ENCODE data around the gene POLN.

POLN gene

GRCh38 chr4:2127609-2128332 is 114.2 kb downstream of the POLN start:
- no peak for DNase-seq
- TF ChIP-seq, protein P1, sequence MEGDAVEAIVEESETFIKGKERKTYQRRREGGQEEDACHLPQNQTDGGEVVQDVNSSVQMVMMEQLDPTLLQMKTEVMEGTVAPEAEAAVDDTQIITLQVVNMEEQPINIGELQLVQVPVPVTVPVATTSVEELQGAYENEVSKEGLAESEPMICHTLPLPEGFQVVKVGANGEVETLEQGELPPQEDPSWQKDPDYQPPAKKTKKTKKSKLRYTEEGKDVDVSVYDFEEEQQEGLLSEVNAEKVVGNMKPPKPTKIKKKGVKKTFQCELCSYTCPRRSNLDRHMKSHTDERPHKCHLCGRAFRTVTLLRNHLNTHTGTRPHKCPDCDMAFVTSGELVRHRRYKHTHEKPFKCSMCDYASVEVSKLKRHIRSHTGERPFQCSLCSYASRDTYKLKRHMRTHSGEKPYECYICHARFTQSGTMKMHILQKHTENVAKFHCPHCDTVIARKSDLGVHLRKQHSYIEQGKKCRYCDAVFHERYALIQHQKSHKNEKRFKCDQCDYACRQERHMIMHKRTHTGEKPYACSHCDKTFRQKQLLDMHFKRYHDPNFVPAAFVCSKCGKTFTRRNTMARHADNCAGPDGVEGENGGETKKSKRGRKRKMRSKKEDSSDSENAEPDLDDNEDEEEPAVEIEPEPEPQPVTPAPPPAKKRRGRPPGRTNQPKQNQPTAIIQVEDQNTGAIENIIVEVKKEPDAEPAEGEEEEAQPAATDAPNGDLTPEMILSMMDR (IDR thresholded peaks at IDR 0.05; ENCODE audit: low read depth, low read length, missing control alignments), result no peak
- Histone ChIP-seq H3K4me3 (ENCODE audit: low read depth, low read length) (no peak overlapping the region), H3K27me3 (replicated peaks) (no peaks in the 10 kb centered on the region), H3K36me3 (replicated peaks) (no peaks in the 10 kb centered on the region), H3K27ac (no peak overlapping the region)
- in situ Hi-C loops (cut with HindIII; ENCODE audit: low pct_ligation_motif_present, low sequenced_read_pairs), result no loop called here

DNA sequence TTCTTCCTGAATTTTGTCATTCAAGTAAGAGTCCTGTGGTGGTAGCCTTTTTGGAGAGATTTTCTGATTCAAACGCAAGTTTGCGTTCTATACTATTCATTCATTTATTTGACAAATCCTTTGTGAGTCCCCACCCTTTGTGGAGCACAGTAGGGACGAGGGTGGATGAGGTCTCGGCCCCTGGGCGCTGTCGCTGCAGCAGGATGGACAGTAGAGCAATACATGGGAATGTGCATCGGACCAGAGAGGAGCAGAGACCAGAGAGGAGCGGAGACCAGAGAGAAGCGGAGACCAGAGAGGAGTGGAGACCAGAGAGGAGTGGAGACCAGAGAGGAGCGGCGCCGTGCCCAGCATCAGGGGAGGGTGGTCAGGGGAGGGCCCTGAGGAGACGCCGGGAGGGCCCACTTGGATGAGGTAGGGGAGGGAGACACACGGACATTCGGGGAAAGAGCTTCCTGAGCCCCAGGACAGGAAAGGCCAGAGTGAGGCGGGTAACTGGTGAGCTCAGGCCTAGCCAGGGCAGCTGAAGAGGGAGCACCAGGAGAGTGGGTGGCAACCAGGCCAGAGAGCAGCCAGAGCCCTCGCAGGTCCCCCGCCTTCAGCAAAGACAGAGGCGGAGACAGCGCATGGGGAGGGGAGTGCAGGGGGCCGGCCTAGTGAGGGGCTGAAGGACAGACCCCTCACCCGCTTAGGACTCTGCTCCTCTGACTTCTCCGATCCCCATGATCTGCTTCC is 115.4 kb downstream of the POLN start:
- Histone ChIP-seq H3K27ac (no peak overlapping the region), H3K4me3 (ENCODE audit: low read depth, low read length) (no peak overlapping the region), H3K36me3 (replicated peaks) (no peaks in the 10 kb centered on the region), H3K27me3 (replicated peaks) (no peaks in the 10 kb centered on the region)
- TF ChIP-seq, protein P1 (IDR thresholded peaks at IDR 0.05; ENCODE audit: low read depth, low read length, missing control alignments), result no peak
- in situ Hi-C loops (cut with HindIII; ENCODE audit: low pct_ligation_motif_present, low sequenced_read_pairs), result no loop called here
- DNase-seq, result no peak

- DNase-seq, result no peak
- H3K27me3 ChIP-seq (replicated peaks), result no peaks in the 10 kb centered on the region
- in situ Hi-C loops (cut with HindIII; ENCODE audit: low pct_ligation_motif_present, low sequenced_read_pairs), result no loop called here
- TF ChIP-seq, protein P1 (IDR thresholded peaks at IDR 0.05; ENCODE audit: low read depth, low read length, missing control alignments), result no peak
- no peaks in the 10 kb centered on the region for H3K36me3 ChIP-seq (replicated peaks)
- no peak overlapping the region for H3K27ac ChIP-seq
- no peak overlapping the region for H3K4me3 ChIP-seq (ENCODE audit: low read depth, low read length)
These were observed 116.1 kb downstream of the POLN start for GRCh38 chr4:2125831-2126230.

DNA sequence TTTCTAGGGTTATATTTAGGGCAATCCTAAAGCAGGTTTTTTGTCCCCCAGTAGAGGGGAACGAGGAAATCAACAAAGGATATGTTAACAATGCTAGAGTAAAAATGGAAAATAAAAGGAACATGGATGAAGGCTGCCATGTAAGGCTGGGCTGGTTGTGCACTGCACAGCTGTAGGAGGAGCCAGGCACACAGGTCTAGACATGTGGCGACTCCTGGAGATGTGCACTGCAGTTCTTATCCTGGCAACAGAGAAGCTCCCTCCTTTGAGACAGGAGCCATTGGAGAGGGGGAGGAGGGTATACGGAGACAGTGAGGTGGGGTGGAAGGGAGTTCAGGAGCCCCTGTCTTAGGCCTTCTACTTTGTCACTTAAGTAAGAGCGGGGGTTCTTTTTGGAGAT is 116.9 kb downstream of the POLN start:
- no peak for DNase-seq
- H3K4me3 ChIP-seq (ENCODE audit: low read depth, low read length), result no peak overlapping the region
- no peaks in the 10 kb centered on the region for H3K27me3 ChIP-seq (replicated peaks)
- in situ Hi-C loops (cut with HindIII; ENCODE audit: low pct_ligation_motif_present, low sequenced_read_pairs), result no loop called here
- H3K36me3 ChIP-seq (replicated peaks), result no peaks in the 10 kb centered on the region
- TF ChIP-seq, protein P1 (IDR thresholded peaks at IDR 0.05; ENCODE audit: low read depth, low read length, missing control alignments), result no peak
- no peak overlapping the region for H3K27ac ChIP-seq

DNA sequence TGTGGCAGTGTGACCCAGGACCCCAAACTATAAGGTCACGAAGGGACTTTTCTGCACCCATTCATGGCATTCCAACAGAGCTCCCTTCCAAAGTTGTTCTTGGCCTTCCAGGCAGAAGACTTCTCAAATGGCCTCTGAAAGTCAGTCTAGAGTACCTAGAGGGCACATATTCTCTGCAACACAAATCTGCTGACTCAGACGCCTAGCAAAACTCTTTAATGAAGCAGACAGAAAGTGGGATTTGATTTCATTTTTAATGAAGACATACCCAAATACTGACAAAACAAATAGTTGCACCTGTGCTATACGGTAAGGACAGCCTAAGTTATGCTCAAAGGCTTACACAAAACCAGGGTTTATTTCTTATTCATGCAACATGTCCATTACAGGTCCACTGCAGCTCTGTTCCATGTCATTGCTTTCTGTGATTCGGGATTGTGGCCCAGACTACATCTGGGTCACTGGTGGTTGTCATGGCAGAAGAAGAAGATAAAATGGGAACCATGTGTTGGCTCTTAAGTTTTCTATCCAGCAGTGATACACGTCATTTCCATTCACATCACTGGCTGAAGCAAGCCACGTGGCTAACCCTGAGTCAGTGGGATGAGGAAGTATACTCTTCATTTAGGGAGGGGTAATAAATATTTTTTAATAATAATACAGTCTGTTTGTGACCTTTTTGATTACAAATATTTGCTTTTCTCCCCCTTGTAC is 125.1 kb downstream of the POLN start:
- H3K4me3 ChIP-seq (ENCODE audit: low read depth, low read length), result no peak overlapping the region
- TF ChIP-seq, protein P1 (IDR thresholded peaks at IDR 0.05; ENCODE audit: low read depth, low read length, missing control alignments), result no peak
- in situ Hi-C loops (cut with HindIII; ENCODE audit: low pct_ligation_motif_present, low sequenced_read_pairs), result no loop called here
- DNase-seq, result no peak
- H3K27me3 ChIP-seq (replicated peaks), result no peaks in the 10 kb centered on the region
- H3K27ac ChIP-seq, result no peak overlapping the region
- no peaks in the 10 kb centered on the region for H3K36me3 ChIP-seq (replicated peaks)

Data from brain microvascular endothelial cell (primary cell).